ENCODE data around the gene C17orf107. TPM values are rescaled to one million over a fixed set of nuclear protein-coding genes. Genes with fewer than 3 reads are reported as not detected.

C17orf107 gene
- polyA plus RNA-seq, 1 of the 3 experiments (the other 2 are of a cell fraction) = 0.44 TPM

DNA sequence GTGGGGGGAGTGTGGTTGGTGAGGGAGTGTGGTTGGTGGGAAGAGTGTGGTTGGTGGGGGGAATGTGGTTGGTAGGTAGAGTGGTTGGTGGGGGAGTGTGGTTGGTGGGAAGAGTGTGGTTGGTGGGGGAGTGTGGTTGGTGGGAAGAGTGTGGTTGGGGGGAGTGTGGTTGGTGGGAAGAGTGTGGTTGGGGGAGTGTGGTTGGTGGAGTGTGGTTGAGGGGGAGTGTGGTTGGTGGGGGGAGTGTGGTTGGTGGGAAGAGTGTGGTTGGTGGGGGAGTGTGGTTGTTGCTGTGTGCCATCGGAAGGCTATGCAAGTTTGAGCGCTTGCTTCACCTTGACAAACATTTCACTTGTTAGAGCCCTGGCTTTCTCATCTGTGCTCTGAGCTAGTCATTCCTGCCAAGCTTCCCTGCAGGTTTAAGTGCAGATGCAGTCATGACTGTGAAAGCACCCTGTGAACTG is 46.1 kb upstream of the C17orf107 start (continued):
- no peak for TF ChIP-seq SMC3 (IDR thresholded peaks at IDR 0.05; ENCODE audit: low read depth, low read length)
- TF ChIP-seq, protein P1, sequence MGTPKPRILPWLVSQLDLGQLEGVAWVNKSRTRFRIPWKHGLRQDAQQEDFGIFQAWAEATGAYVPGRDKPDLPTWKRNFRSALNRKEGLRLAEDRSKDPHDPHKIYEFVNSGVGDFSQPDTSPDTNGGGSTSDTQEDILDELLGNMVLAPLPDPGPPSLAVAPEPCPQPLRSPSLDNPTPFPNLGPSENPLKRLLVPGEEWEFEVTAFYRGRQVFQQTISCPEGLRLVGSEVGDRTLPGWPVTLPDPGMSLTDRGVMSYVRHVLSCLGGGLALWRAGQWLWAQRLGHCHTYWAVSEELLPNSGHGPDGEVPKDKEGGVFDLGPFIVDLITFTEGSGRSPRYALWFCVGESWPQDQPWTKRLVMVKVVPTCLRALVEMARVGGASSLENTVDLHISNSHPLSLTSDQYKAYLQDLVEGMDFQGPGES (IDR thresholded peaks at IDR 0.05; ENCODE audit: low read depth, low read length) = no peak

DNA sequence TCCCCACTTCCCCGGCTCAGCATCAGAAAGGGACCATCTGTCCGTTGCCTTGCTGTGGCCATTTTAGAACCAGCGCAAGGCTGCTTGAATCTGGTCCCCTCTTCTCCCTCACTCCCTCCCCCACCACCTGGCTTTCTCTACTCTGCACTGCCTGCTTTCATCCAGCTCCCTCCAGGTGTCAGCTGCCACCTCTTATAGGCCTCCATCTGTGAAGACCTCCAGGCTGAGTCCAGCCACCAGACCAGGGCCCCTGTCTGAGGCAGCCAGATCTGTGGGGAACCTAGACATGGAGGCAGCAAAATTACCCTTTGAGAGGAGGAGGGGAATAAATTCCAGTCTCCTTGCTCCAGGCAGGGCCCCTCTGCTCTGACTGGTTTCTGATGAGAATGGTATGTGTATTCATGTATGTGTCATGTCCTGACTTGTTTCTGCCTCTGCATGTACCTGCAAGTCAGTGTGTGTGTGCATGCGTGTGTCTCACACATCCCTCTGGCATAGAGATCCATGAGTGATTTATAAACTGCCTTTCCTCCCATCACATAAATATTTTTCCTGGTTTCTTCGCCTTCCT is 45.1 kb upstream of the C17orf107 start:
- no peak for DNase-seq
- ChIA-PET CTCF (interaction anchor here (1.5 kb wide), 1 partner anchor 64 kb away, joined by 4 read pairs; no protein-coding TSS in a partner anchor), POLR2A (no interaction called here)
- H3K4me1 ChIP-seq (ENCODE audit: control insufficient read depth in 1 of 2, insufficient read depth in 2 of 2, low read depth in 1 of 2, low read length in 1 of 2) = peaks cover 24 to 50% of the 10 kb centered on the region in 2 experiments
- 93% methylated on average over 5 of the region's 5 CpGs for whole genome bisulfite sequencing (ENCODE audit: low lambda C conversion rate)
- H2AFZ ChIP-seq (ENCODE audit: low read depth) = no peak overlapping the region
- H3K9me2 ChIP-seq = no peaks in the 10 kb centered on the region
- peaks cover 38% of the 10 kb centered on the region for H3K79me2 ChIP-seq (ENCODE audit: insufficient read depth)
- H3K9me3 ChIP-seq = no peaks in the 10 kb centered on the region
- H4K20me1 ChIP-seq (ENCODE audit: insufficient read depth) = peaks cover 26% of the 10 kb centered on the region
- H3K36me3 ChIP-seq (replicated peaks in 1 of 2; ENCODE audit: control insufficient read depth in 1 of 2, insufficient read depth in 2 of 2, low read length in 1 of 2) = no peaks in the 10 kb centered on the region
- no peaks in the 10 kb centered on the region for H3K27me3 ChIP-seq (ENCODE audit: insufficient read depth)
- H3K27ac ChIP-seq (ENCODE audit: low read depth in 2 of 2, low read length in 1 of 2) = peak overlapping the region in 1 of 2 experiments; percentile 68; a peak in 3 of 4 replicates
- no peak overlapping the region for H3K4me3 ChIP-seq (ENCODE audit: low read depth in 2 of 2, low read length in 1 of 2)
- no peak overlapping the region for H3K9ac ChIP-seq
- H3F3A ChIP-seq (replicated peaks; ENCODE audit: insufficient read depth) = peaks cover 13% of the 10 kb centered on the region
- TF ChIP-seq, protein P2, sequence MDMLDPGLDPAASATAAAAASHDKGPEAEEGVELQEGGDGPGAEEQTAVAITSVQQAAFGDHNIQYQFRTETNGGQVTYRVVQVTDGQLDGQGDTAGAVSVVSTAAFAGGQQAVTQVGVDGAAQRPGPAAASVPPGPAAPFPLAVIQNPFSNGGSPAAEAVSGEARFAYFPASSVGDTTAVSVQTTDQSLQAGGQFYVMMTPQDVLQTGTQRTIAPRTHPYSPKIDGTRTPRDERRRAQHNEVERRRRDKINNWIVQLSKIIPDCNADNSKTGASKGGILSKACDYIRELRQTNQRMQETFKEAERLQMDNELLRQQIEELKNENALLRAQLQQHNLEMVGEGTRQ (IDR thresholded peaks at IDR 0.05; ENCODE audit: borderline replicate concordance, low read depth, low read length) = no peak
- TF ChIP-seq ELF1 (IDR thresholded peaks at IDR 0.05) = no peak
- H3K4me2 ChIP-seq = peak overlapping the region; percentile 18; the same call in 1 of the 2 replicates

- Histone ChIP-seq H3K27ac (ENCODE audit: low read depth in 2 of 2, low read length in 1 of 2) (no peak overlapping the region; a peak in 1 of 4 replicates), H3K27me3 (ENCODE audit: insufficient read depth) (no peaks in the 10 kb centered on the region), H3K79me2 (ENCODE audit: insufficient read depth) (peaks cover 32% of the 10 kb centered on the region), H3K9ac (no peak overlapping the region), H3K9me2 (no peaks in the 10 kb centered on the region), H2AFZ (ENCODE audit: low read depth) (no peak overlapping the region), H3K4me3 (ENCODE audit: low read depth in 2 of 2, low read length in 1 of 2) (no peak overlapping the region), H3K36me3 (replicated peaks in 1 of 2; ENCODE audit: control insufficient read depth in 1 of 2, insufficient read depth in 2 of 2, low read length in 1 of 2) (no peaks in the 10 kb centered on the region), H3K4me2 (no peak overlapping the region), H4K20me1 (ENCODE audit: insufficient read depth) (peaks cover 10% of the 10 kb centered on the region), H3K9me3 (no peaks in the 10 kb centered on the region), H3K4me1 (ENCODE audit: control insufficient read depth in 1 of 2, insufficient read depth in 2 of 2, low read depth in 1 of 2, low read length in 1 of 2) (peaks cover 27 to 51% of the 10 kb centered on the region in 2 experiments), H3F3A (replicated peaks; ENCODE audit: insufficient read depth) (peaks cover 9% of the 10 kb centered on the region)
- WGBS (ENCODE audit: low lambda C conversion rate) = 96% methylated on average over 17 of the region's 17 CpGs
- CTCF ChIA-PET = interaction anchor here (1.8 kb wide), 1 partner anchor 24 kb away, joined by 7 read pairs; no protein-coding TSS in a partner anchor
- DNase-seq = no peak
- POLR2A ChIA-PET = interaction anchor here (1.8 kb wide), 1 partner anchor 66 kb away, joined by 4 read pairs; no protein-coding TSS in a partner anchor
- TF ChIP-seq FOXM1 (IDR thresholded peaks at IDR 0.05; ENCODE audit: low read depth) (no peak), FOXJ3 (CRISPR knock-in tag; IDR thresholded peaks at IDR 0.05) (no peak), ELF1 (IDR thresholded peaks at IDR 0.05) (no peak), RFX5 (IDR thresholded peaks at IDR 0.05; ENCODE audit: low read length) (no peak), RCOR1 (IDR thresholded peaks at IDR 0.05; ENCODE audit: low read length) (no peak), JUND (IDR thresholded peaks at IDR 0.05) (no peak), SIN3A (IDR thresholded peaks at IDR 0.05; ENCODE audit: borderline replicate concordance, low read depth, low read length) (no peak), CTCF (IDR thresholded peaks at IDR 0.05) (no peak), SMC3 (IDR thresholded peaks at IDR 0.05; ENCODE audit: low read depth, low read length) (no peak), GABPA (IDR thresholded peaks at IDR 0.05; ENCODE audit: low read depth) (no peak)
- TF ChIP-seq, protein P3, sequence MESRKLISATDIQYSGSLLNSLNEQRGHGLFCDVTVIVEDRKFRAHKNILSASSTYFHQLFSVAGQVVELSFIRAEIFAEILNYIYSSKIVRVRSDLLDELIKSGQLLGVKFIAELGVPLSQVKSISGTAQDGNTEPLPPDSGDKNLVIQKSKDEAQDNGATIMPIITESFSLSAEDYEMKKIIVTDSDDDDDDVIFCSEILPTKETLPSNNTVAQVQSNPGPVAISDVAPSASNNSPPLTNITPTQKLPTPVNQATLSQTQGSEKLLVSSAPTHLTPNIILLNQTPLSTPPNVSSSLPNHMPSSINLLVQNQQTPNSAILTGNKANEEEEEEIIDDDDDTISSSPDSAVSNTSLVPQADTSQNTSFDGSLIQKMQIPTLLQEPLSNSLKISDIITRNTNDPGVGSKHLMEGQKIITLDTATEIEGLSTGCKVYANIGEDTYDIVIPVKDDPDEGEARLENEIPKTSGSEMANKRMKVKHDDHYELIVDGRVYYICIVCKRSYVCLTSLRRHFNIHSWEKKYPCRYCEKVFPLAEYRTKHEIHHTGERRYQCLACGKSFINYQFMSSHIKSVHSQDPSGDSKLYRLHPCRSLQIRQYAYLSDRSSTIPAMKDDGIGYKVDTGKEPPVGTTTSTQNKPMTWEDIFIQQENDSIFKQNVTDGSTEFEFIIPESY (IDR thresholded peaks at IDR 0.05; ENCODE audit: borderline replicate concordance, low read depth) = no peak
- TF ChIP-seq, protein P2 (IDR thresholded peaks at IDR 0.05; ENCODE audit: borderline replicate concordance, low read depth, low read length) = no peak
Observed at GRCh38 chr17:4856271-4856936, 42.9 kb upstream of the C17orf107 start.
